Lung (tissue), 12 donors: ENCODE data around the gene MED12. TPM values are rescaled to one million over a fixed set of nuclear protein-coding genes. Genes with fewer than 3 reads are reported as not detected.

Experiments used
- ATAC-seq: fragments of 200-7000 bp; cut with Tn5 transposase; one replicate; pipeline ENCODE4 v1.9.1; 2020; ENCODE audit warnings: moderate number of reproducible peaks; ENCODE audit not compliant: insufficient read depth, low FRiP score
- DNase-seq, 3 donors: peaks; one replicate each; pipeline ENCODE4 v3.0.0-alpha.2; 2013 to 2017
- H3K27ac ChIP-seq, 2 donors: one replicate each; pipeline ENCODE4 v1.5.1; 2013; ENCODE audit warnings: mild to moderate bottlenecking in 2 of 2, moderate library complexity in 2 of 2, control low read depth in 1 of 2, inconsistent platforms in 1 of 2, low read depth in 1 of 2, low read length in 1 of 2
- H3K27me3 ChIP-seq, 3 donors: one replicate each; pipeline ENCODE4 v1.5.1; 2013; ENCODE audit warnings: low read length in 2 of 3; ENCODE audit not compliant: control insufficient read depth in 3 of 3, insufficient read depth in 3 of 3
- H3K36me3 ChIP-seq, 4 donors: one replicate each; pipeline ENCODE4 v1.5.1; 2013; ENCODE audit warnings: low read length in 4 of 4, mild to moderate bottlenecking in 1 of 4, moderate library complexity in 1 of 4; ENCODE audit not compliant: control insufficient read depth in 4 of 4, insufficient read depth in 4 of 4
- H3K4me1 ChIP-seq, 5 donors: one replicate each; pipeline ENCODE4 v1.5.1; 2013; ENCODE audit warnings: low read length in 5 of 5, mild to moderate bottlenecking in 2 of 5, moderate library complexity in 1 of 5; ENCODE audit not compliant: control insufficient read depth in 5 of 5, insufficient read depth in 5 of 5
- H3K4me3 ChIP-seq: one replicate; pipeline ENCODE4 v1.5.1; 2013; ENCODE audit warnings: mild to moderate bottlenecking, control low read depth, moderate library complexity
- H3K9ac ChIP-seq, 2 donors: one replicate each; pipeline ENCODE4 v1.5.1; 2013; ENCODE audit warnings: low read length in 2 of 2, control low read depth in 1 of 2; ENCODE audit not compliant: insufficient read depth in 1 of 2
- H3K9me3 ChIP-seq, 4 donors: one replicate each; pipeline ENCODE4 v1.5.1; 2013; ENCODE audit warnings: low read length in 3 of 4, mild to moderate bottlenecking in 1 of 4, moderate library complexity in 1 of 4; ENCODE audit not compliant: control insufficient read depth in 4 of 4, insufficient read depth in 3 of 4
- WGBS, 2 donors: extraction: QIAGEN DNeasy Blood & Tissue Kit; methylation state at CpG; one replicate each; pipeline ENCODE4 v1.1.7; 2013; 5-methylcytosine and 5-hydroxymethylcytosine counted together
- polyA plus RNA-seq, 2 donors: library from polyadenylated mRNA; stranded (reverse); fragments of 200-250 nt; gene quantifications; one replicate each; pipeline ENCODE4 v1.2.1, GENCODE V29; 2013
- total RNA-seq, 2 donors: library from RNA; depleted of rRNA in 1 of 2; stranded (reverse); fragments of >200 nt in 1 of 2; gene quantifications; one replicate each; pipeline ENCODE4 v1.2.1, GENCODE V29; 2014 to 2021
- TF ChIP-seq, protein P1 (sequence below): IDR thresholded peaks from 2 replicates; pipeline ENCODE4 v1.5.1; 2012; ENCODE audit warnings: mild to moderate bottlenecking; ENCODE audit errors: control extremely low read depth, extremely low read depth
- donor health status: control.
- donor health status: control.
- donor health status: Bipolar disorder and iron deficiency.
- donor health status: healthy.
- donor health status: DM: yes; HTN: yes; CAD: no.

MED12 gene
- total and polyA plus RNA-seq, 4 donors = 10.3 to 41.1 (median 24.9) TPM

DNA sequence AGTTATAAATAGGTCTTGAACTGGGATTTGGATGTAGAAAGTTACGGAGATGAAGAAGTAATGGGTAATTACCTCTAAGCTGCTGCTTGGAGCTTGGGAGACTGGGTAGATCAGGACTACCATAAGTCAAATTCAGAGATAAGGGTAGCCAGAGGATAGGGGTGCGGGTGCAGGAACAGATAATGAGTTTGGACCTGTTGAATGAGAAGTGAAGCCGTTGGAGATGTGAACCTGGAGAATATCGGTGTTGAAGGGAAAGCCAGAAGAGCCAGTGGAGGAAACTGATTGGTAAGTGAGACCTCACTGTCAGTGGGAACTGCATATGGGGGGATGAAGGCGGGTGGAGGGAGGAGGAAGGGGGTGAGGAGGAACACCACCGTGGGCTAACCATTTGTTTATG lies 23.4 kb upstream of the MED12 start:
- Histone ChIP-seq H3K9ac (no peak overlapping the region), H3K9me3 (no peaks in the 10 kb centered on the region), H3K36me3 (no peaks in the 10 kb centered on the region), H3K4me1 (peaks cover 0 to 23% (median 0%) of the 10 kb centered on the region in 5 donors), H3K27ac (no peak overlapping the region), H3K4me3 (no peak overlapping the region), H3K27me3 (no peaks in the 10 kb centered on the region)
- no peak for ATAC-seq
- 26 to 41% methylated on average over 6 of the region's 6 CpGs for WGBS, 2 donors
- DNase-seq = no peak
- TF ChIP-seq, protein P1, sequence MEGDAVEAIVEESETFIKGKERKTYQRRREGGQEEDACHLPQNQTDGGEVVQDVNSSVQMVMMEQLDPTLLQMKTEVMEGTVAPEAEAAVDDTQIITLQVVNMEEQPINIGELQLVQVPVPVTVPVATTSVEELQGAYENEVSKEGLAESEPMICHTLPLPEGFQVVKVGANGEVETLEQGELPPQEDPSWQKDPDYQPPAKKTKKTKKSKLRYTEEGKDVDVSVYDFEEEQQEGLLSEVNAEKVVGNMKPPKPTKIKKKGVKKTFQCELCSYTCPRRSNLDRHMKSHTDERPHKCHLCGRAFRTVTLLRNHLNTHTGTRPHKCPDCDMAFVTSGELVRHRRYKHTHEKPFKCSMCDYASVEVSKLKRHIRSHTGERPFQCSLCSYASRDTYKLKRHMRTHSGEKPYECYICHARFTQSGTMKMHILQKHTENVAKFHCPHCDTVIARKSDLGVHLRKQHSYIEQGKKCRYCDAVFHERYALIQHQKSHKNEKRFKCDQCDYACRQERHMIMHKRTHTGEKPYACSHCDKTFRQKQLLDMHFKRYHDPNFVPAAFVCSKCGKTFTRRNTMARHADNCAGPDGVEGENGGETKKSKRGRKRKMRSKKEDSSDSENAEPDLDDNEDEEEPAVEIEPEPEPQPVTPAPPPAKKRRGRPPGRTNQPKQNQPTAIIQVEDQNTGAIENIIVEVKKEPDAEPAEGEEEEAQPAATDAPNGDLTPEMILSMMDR = no peak

DNA sequence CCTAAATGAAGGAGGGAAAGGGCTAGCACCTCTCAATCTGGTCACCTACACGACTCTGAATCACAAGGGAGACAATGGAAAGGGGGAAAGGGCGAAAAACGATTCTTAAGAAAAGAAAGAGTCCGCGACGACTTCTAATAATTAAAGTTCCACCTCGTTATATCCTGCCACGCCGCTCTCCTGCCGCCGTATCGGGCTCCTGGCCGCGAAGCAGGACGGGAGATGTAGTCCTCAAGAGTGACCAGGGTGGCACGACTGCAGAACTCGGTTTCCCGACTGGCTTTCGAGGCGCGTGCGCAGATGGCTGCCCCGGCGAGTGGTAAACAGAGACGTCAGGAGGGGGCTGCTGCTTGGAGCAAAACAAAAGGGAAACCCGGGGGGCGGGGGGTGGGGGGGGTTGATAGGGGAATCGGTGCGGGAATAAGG lies 22.8 kb upstream of the MED12 start, which contains the start of gene FOXO4:
Gene FOXO4 (plus strand): TSS at position 297 of the 426 bp plus-strand sequence. CDS start 678 bp downstream, outside the sequence.
- H3K36me3 ChIP-seq = no peaks in the 10 kb centered on the region
- H3K4me3 ChIP-seq = peak within 1 kb of the TSS; percentile 58
- ATAC-seq (peak; percentile 84), DNase-seq (peak; percentile 93 to 94 (median 93))
- H3K27ac ChIP-seq = peak within 1 kb of the TSS; percentile 59 to 81
- WGBS, 2 donors = 1 to 10% methylated on average over 29 of the region's 29 CpGs
- H3K9me3 ChIP-seq = peaks cover 0 to 2% (median 0%) of the 10 kb centered on the region in 4 donors
- H3K9ac ChIP-seq = peak within 1 kb of the TSS in 1 of 2 donors; percentile 92
- TF ChIP-seq, protein P1 = no peak
- peaks cover 0 to 23% (median 0%) of the 10 kb centered on the region in 5 donors for H3K4me1 ChIP-seq
- H3K27me3 ChIP-seq = no peaks in the 10 kb centered on the region

DNA sequence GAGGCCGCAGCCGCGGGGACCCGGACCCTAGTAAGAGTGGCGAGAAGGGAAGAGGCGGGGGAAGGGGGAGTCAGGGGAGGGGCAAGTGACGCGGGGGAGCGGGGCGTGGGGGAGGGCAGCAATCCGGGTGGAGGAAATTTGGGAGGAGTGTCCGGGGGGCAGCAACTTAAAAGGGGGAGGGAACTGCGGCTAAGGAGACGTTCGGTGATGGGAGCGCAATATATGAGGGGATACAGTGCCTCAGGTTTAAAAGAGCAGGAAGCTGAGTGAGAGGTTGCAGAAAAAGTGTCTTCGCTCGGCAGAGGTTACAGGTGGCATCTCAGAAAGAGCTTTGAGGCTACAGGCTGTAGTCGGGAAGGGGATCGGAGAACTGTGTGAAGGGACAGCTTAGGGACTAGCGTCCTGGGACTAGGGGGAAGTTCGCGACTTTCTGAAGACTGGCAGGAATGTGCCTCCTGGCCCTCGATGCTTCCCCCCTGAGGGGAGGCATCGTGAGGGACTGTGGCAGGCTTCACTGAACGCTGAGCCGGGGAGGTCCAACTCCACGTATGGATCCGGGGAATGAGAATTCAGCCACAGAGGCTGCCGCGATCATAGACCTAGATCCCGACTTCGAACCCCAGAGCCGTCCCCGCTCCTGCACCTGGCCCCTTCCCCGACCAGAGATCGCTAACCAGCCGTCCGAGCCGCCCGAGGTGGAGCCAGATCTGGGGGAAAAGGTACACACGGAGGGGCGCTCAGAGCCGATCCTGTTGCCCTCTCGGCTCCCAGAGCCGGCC lies 22.2 kb upstream of the MED12 start:
- Histone ChIP-seq H3K36me3 (no peaks in the 10 kb centered on the region), H3K27me3 (no peaks in the 10 kb centered on the region), H3K9me3 (peaks cover 0 to 2% (median 0%) of the 10 kb centered on the region in 4 donors), H3K9ac (peak overlapping the region in 1 of 2 donors; percentile 92), H3K4me1 (peaks cover 0 to 23% (median 0%) of the 10 kb centered on the region in 5 donors), H3K27ac (peak overlapping the region; percentile 59 to 81), H3K4me3 (peak overlapping the region; percentile 58)
- peak; percentile 19 to 83 (median 76) for DNase-seq
- peak; percentile 49 for ATAC-seq
- WGBS, 2 donors = 0 to 18% methylated on average over 35 to 46 of the region's 46 CpGs
- TF ChIP-seq, protein P1 = no peak
